Measurements from ENCODE around the gene RIPPLY2. TPM values are rescaled to one million over a fixed set of nuclear protein-coding genes. Genes with fewer than 3 reads are reported as not detected.

Gene RIPPLY2
- total and polyA plus RNA-seq, 2 donors (not counting 3 experiments of a cell fraction or from before 2014, with no cell fraction given): 0.25 to 0.53 TPM

DNA sequence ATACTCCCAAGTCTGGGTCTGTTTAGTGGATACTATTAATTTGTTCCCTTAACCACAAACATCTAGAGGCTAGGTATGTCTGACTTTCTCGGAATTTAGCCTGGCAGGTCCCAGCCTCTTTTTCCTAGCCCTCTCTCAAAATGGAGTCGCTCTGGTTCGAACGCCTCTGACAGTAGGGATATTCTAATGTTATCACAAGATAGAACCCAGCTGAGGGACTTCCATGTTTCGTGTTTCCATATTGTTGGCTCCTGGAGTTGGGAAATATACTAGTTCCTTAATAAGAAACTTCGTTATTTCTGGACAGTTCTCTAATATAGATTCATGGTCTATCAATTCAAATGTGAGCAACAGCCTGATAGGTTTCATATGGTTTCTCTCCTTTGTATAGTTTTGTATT is 22.7 kb downstream of the RIPPLY2 start:
- H4K20me1 ChIP-seq (replicated peaks; ENCODE audit: control insufficient read depth, extremely low read depth, insufficient read depth, low read length): no peaks in the 10 kb centered on the region
- no peaks in the 10 kb centered on the region for H3K36me3 ChIP-seq (ENCODE audit: control insufficient read depth in 2 of 2, extremely low read depth in 1 of 2, insufficient read depth in 2 of 2, low read length in 2 of 2)
- DNase-seq (ENCODE audit: low read depth, low spot score) (no peak), FAIRE-seq (no peak)
- no peaks in the 10 kb centered on the region for H3K4me1 ChIP-seq (ENCODE audit: control insufficient read depth, extremely low read depth, insufficient read depth, low read length)
- H2AFZ ChIP-seq (ENCODE audit: low read depth, low read length): no peak overlapping the region
- TF ChIP-seq, protein P1, sequence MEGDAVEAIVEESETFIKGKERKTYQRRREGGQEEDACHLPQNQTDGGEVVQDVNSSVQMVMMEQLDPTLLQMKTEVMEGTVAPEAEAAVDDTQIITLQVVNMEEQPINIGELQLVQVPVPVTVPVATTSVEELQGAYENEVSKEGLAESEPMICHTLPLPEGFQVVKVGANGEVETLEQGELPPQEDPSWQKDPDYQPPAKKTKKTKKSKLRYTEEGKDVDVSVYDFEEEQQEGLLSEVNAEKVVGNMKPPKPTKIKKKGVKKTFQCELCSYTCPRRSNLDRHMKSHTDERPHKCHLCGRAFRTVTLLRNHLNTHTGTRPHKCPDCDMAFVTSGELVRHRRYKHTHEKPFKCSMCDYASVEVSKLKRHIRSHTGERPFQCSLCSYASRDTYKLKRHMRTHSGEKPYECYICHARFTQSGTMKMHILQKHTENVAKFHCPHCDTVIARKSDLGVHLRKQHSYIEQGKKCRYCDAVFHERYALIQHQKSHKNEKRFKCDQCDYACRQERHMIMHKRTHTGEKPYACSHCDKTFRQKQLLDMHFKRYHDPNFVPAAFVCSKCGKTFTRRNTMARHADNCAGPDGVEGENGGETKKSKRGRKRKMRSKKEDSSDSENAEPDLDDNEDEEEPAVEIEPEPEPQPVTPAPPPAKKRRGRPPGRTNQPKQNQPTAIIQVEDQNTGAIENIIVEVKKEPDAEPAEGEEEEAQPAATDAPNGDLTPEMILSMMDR (IDR thresholded peaks at IDR 0.05; ENCODE audit: extremely low read depth in 1 of 2, insufficient read depth in 1 of 2, low read depth in 1 of 2, low read length in 2 of 2): no peak
- TF ChIP-seq GATA2 (IDR thresholded peaks at IDR 0.05; ENCODE audit: insufficient read depth, insufficient read length, low read depth, low read length) (no peak), JUN (IDR thresholded peaks at IDR 0.05; ENCODE audit: borderline replicate concordance, insufficient read depth, insufficient read length, low read depth) (no peak)
- dilution Hi-C loops (cut with MboI; ENCODE audit: extremely low pct_ligation_motif_present, low sequenced_read_pairs) (no loop called here), intact Hi-C loops (cut with micrococcal nuclease) (no loop called here)
- no TSS peak for BruUV-seq (replicated peaks)
- no peak overlapping the region for H3K4me3 ChIP-seq (replicated peaks in 1 of 3; ENCODE audit: insufficient read depth in 1 of 3, low read depth in 1 of 3, low read length in 3 of 3)
- H3K9me1 ChIP-seq (replicated peaks; ENCODE audit: control insufficient read depth, extremely low read depth, insufficient read depth, low read length): no peaks in the 10 kb centered on the region
- no peaks in the 10 kb centered on the region for H3K79me2 ChIP-seq (ENCODE audit: control insufficient read depth, insufficient read depth, low read length)
- no peak overlapping the region for H3K9ac ChIP-seq (replicated peaks; ENCODE audit: extremely low read depth, insufficient read depth, low read length)
- no peak overlapping the region for H3K27ac ChIP-seq (ENCODE audit: insufficient read depth, low read depth, low read length)
- no peaks in the 10 kb centered on the region for H3K27me3 ChIP-seq (ENCODE audit: control insufficient read depth in 2 of 2, insufficient read depth in 2 of 2, low read length in 2 of 2)
- H3K4me2 ChIP-seq (ENCODE audit: insufficient read depth, low read length): no peak overlapping the region
- no peaks in the 10 kb centered on the region for H3K9me3 ChIP-seq (replicated peaks; ENCODE audit: control insufficient read depth, insufficient read depth, low read length)
- ChIA-PET POLR2A (no interaction called here), CTCF (no interaction called here)

DNA sequence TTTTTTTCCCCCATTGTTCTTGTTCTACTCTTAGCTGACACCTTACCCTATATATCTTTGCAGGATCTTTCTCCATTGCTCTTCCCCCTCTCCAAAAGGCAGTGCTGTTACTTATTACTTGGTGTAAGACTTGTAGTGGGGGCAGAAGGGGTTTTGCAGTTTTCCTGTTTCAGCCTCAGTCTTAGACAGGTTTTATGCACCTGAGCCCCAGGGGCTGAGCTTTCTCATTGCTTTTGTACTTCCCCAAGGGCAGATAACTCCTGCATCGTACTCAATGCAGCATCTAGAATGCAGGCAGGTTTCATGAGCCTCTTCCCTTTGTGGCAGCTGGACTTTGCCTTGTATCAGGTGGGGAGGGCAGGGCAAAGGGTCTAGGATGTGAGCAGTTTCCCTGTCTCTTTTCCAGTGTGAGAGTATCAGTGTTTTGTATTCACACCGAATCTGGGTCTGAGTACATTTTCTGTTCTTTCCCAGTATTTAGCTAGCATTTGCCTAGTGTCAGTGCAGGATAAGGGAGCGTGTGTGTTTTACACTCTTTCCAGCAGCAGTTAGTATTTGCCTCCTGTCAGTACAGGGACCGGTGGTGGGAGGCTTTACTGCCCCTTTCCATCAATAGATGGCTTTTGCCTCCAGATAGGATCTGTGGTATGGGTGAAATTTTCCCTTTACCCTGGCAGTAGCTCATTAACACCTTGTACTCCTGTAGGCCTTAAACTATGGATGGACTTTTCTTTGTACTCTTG is 25.9 kb downstream of the RIPPLY2 start:
- no peaks in the 10 kb centered on the region for H4K20me1 ChIP-seq (replicated peaks; ENCODE audit: control insufficient read depth, extremely low read depth, insufficient read depth, low read length)
- H3K4me2 ChIP-seq (ENCODE audit: insufficient read depth, low read length): no peak overlapping the region
- H3K4me1 ChIP-seq (ENCODE audit: control insufficient read depth, extremely low read depth, insufficient read depth, low read length): peaks cover 4% of the 10 kb centered on the region
- H3K27me3 ChIP-seq (ENCODE audit: control insufficient read depth in 2 of 2, insufficient read depth in 2 of 2, low read length in 2 of 2): no peaks in the 10 kb centered on the region
- no peaks in the 10 kb centered on the region for H3K9me3 ChIP-seq (replicated peaks; ENCODE audit: control insufficient read depth, insufficient read depth, low read length)
- dilution Hi-C loops (cut with MboI; ENCODE audit: extremely low pct_ligation_motif_present, low sequenced_read_pairs): no loop called here
- ChIA-PET CTCF (no interaction called here), POLR2A (no interaction called here)
- intact Hi-C loops (cut with micrococcal nuclease): no loop called here
- no peak overlapping the region for H3K9ac ChIP-seq (replicated peaks; ENCODE audit: extremely low read depth, insufficient read depth, low read length)
- no peaks in the 10 kb centered on the region for H3K79me2 ChIP-seq (ENCODE audit: control insufficient read depth, insufficient read depth, low read length)
- FAIRE-seq (no peak), DNase-seq (ENCODE audit: low read depth, low spot score) (no peak)
- H3K9me1 ChIP-seq (replicated peaks; ENCODE audit: control insufficient read depth, extremely low read depth, insufficient read depth, low read length): no peaks in the 10 kb centered on the region
- TF ChIP-seq GATA2 (IDR thresholded peaks at IDR 0.05; ENCODE audit: insufficient read depth, insufficient read length, low read depth, low read length) (no peak), JUN (IDR thresholded peaks at IDR 0.05; ENCODE audit: borderline replicate concordance, insufficient read depth, insufficient read length, low read depth) (no peak), MYC (IDR thresholded peaks at IDR 0.05; ENCODE audit: low read depth, low read length) (no peak), FOS (IDR thresholded peaks at IDR 0.05; ENCODE audit: borderline replicate concordance, insufficient read depth, low read length) (no peak), EZH2 (IDR thresholded peaks at IDR 0.05; ENCODE audit: borderline replicate concordance, low read depth, low read length, severe bottlenecking) (no peak), POLR2AphosphoS5 (IDR thresholded peaks at IDR 0.05; ENCODE audit: insufficient read depth, low read depth, low read length) (no peak), POLR2A (IDR thresholded peaks at IDR 0.05; ENCODE audit: low read depth, low read length) (no peak)
- TF ChIP-seq, protein P1 (IDR thresholded peaks at IDR 0.05; ENCODE audit: extremely low read depth in 1 of 2, insufficient read depth in 1 of 2, low read depth in 1 of 2, low read length in 2 of 2): no peak
- TF ChIP-seq, protein P2, sequence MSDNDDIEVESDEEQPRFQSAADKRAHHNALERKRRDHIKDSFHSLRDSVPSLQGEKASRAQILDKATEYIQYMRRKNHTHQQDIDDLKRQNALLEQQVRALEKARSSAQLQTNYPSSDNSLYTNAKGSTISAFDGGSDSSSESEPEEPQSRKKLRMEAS (IDR thresholded peaks at IDR 0.05; ENCODE audit: insufficient read depth, insufficient read length): no peak
- BruUV-seq (replicated peaks): no TSS peak
- no peak overlapping the region for H3K27ac ChIP-seq (ENCODE audit: insufficient read depth, low read depth, low read length)
- no peak overlapping the region for H2AFZ ChIP-seq (ENCODE audit: low read depth, low read length)
- no peak overlapping the region for H3K4me3 ChIP-seq (replicated peaks in 1 of 3; ENCODE audit: insufficient read depth in 1 of 3, low read depth in 1 of 3, low read length in 3 of 3)
- H3K36me3 ChIP-seq (ENCODE audit: control insufficient read depth in 2 of 2, extremely low read depth in 1 of 2, insufficient read depth in 2 of 2, low read length in 2 of 2): no peaks in the 10 kb centered on the region
